ENCODE results near the gene SLC30A10. TPM values are rescaled to one million over a fixed set of nuclear protein-coding genes. Genes with fewer than 3 reads are reported as not detected.

SLC30A10 gene
- total RNA-seq, 1 donor from 2014 or later = not detected

GRCh38 chr1:219903353-219903871 is 24.9 kb downstream of the SLC30A10 start:
- no peak for TF ChIP-seq CTCF (IDR thresholded peaks at IDR 0.05; ENCODE audit: unreplicated experiment)
- Mint-ChIP-seq H3K27me3 (ENCODE audit: unreplicated experiment) (peaks cover 2% of the 10 kb centered on the region), H3K36me3 (ENCODE audit: low read depth, unreplicated experiment) (no peaks in the 10 kb centered on the region), H3K9me3 (ENCODE audit: unreplicated experiment) (no peaks in the 10 kb centered on the region), H3K4me3 (ENCODE audit: unreplicated experiment) (no peak overlapping the region), H3K27ac (ENCODE audit: unreplicated experiment) (no peak overlapping the region), H3K4me1 (ENCODE audit: unreplicated experiment) (peaks cover 19% of the 10 kb centered on the region)
- DNase-seq (ENCODE audit: low spot score) = no peak

- H3K4me3 Mint-ChIP-seq (ENCODE audit: unreplicated experiment) = no peak overlapping the region
- H3K36me3 Mint-ChIP-seq (ENCODE audit: low read depth, unreplicated experiment) = no peaks in the 10 kb centered on the region
- no peak for DNase-seq (ENCODE audit: low spot score)
- H3K27me3 Mint-ChIP-seq (ENCODE audit: unreplicated experiment) = peaks cover 2% of the 10 kb centered on the region
- no peak for TF ChIP-seq CTCF (IDR thresholded peaks at IDR 0.05; ENCODE audit: unreplicated experiment)
- no peak overlapping the region for H3K27ac Mint-ChIP-seq (ENCODE audit: unreplicated experiment)
- H3K4me1 Mint-ChIP-seq (ENCODE audit: unreplicated experiment) = peaks cover 18% of the 10 kb centered on the region
- H3K9me3 Mint-ChIP-seq (ENCODE audit: unreplicated experiment) = no peaks in the 10 kb centered on the region
These were observed 25.4 kb downstream of the SLC30A10 start for GRCh38 chr1:219902951-219903350.

GRCh38 chr1:219900882-219901281 is 27.5 kb downstream of the SLC30A10 start:
- H3K4me1 Mint-ChIP-seq (ENCODE audit: unreplicated experiment) = peaks cover 8% of the 10 kb centered on the region

GRCh38 chr1:219900201-219900600 is 28.2 kb downstream of the SLC30A10 start:
- H3K27ac Mint-ChIP-seq (ENCODE audit: unreplicated experiment) = peak overlapping the region; percentile 28
- H3K4me3 Mint-ChIP-seq (ENCODE audit: unreplicated experiment) = no peak overlapping the region
- H3K4me1 Mint-ChIP-seq (ENCODE audit: unreplicated experiment) = peaks cover 8% of the 10 kb centered on the region
- TF ChIP-seq CTCF (IDR thresholded peaks at IDR 0.05; ENCODE audit: unreplicated experiment) = no peak
- H3K36me3 Mint-ChIP-seq (ENCODE audit: low read depth, unreplicated experiment) = no peaks in the 10 kb centered on the region
- no peak for DNase-seq (ENCODE audit: low spot score)
- no peaks in the 10 kb centered on the region for H3K9me3 Mint-ChIP-seq (ENCODE audit: unreplicated experiment)
- no peaks in the 10 kb centered on the region for H3K27me3 Mint-ChIP-seq (ENCODE audit: unreplicated experiment)

More at GRCh38 chr1:219900882-219901281, 27.5 kb downstream of the SLC30A10 start:
- no peak overlapping the region for H3K27ac Mint-ChIP-seq (ENCODE audit: unreplicated experiment)
- no peak overlapping the region for H3K4me3 Mint-ChIP-seq (ENCODE audit: unreplicated experiment)
- H3K27me3 Mint-ChIP-seq (ENCODE audit: unreplicated experiment) = no peaks in the 10 kb centered on the region
- DNase-seq (ENCODE audit: low spot score) = no peak
- H3K9me3 Mint-ChIP-seq (ENCODE audit: unreplicated experiment) = no peaks in the 10 kb centered on the region
- no peak for TF ChIP-seq CTCF (IDR thresholded peaks at IDR 0.05; ENCODE audit: unreplicated experiment)
- H3K36me3 Mint-ChIP-seq (ENCODE audit: low read depth, unreplicated experiment) = no peaks in the 10 kb centered on the region

GRCh38 chr1:219898375-219898774 is 30.0 kb downstream of the SLC30A10 start:
- DNase-seq (ENCODE audit: low spot score) = no peak
- no peak for TF ChIP-seq CTCF (IDR thresholded peaks at IDR 0.05; ENCODE audit: unreplicated experiment)
- no peaks in the 10 kb centered on the region for H3K9me3 Mint-ChIP-seq (ENCODE audit: unreplicated experiment)
- H3K4me3 Mint-ChIP-seq (ENCODE audit: unreplicated experiment) = no peak overlapping the region
- no peak overlapping the region for H3K27ac Mint-ChIP-seq (ENCODE audit: unreplicated experiment)
- peaks cover 8% of the 10 kb centered on the region for H3K4me1 Mint-ChIP-seq (ENCODE audit: unreplicated experiment)
- no peaks in the 10 kb centered on the region for H3K27me3 Mint-ChIP-seq (ENCODE audit: unreplicated experiment)
- H3K36me3 Mint-ChIP-seq (ENCODE audit: low read depth, unreplicated experiment) = no peaks in the 10 kb centered on the region

Data from endothelial cell (in vitro differentiated cells).